RWPE1 (cell line): ENCODE measurements around the gene HMCN2.
A peak's percentile ranks its signal among the peaks of the same experiment; 100 is the strongest.

Source experiments
- CTCF ChIA-PET: fragments of 350-600 bp; sonication (Branson Sonifier 250); formaldehyde crosslinking; extraction: SDS; loops from one replicate; lab custom pipeline; 2021; lab: Yijun Ruan, JAX
- POLR2A ChIA-PET: fragments of 400-600 bp; formaldehyde crosslinking; extraction: SDS; loops from one replicate; lab custom pipeline; 2020; ENCODE audit warnings: antibody characterized with exemption; ENCODE audit not compliant: low non-redundant PET; lab: Yijun Ruan, JAX
- DNase-seq: peaks from one replicate; pipeline ENCODE4 v3.0.0; 2012; ENCODE audit warnings: low spot score
- H3K27ac ChIP-seq: fragments of 450-650 bp; 2 replicates; pipeline ENCODE4 v1.5.1; 2017
- CTCF ChIP-seq: fragments of 450-650 bp; conservative IDR thresholded peaks from 2 replicates; pipeline ENCODE4 v1.5.1; 2017; ENCODE audit warnings: low read depth, mild to moderate bottlenecking

HMCN2 gene

GRCh38 chr9:130428086-130428665, 162.6 kb downstream of the HMCN2 start:
- ChIA-PET POLR2A (no interaction called here), CTCF (interaction anchor here (0.6 to 1.2 kb wide), 3 partner anchors 22 to 255 kb away, joined by 3 to 6 read pairs (median 4); no protein-coding TSS in a partner anchor)
- TF ChIP-seq CTCF = no peak

GRCh38 chr9:130429381-130429780, 163.8 kb downstream of the HMCN2 start:
- CTCF ChIA-PET = interaction anchor here (0.6 to 0.7 kb wide), 2 partner anchors 32 to 210 kb away, joined by 3 read pairs; no protein-coding TSS in a partner anchor

More at GRCh38 chr9:130428086-130428665, 162.6 kb downstream of the HMCN2 start:
- no peak for DNase-seq
- peak overlapping the region; percentile 86 for H3K27ac ChIP-seq

DNA sequence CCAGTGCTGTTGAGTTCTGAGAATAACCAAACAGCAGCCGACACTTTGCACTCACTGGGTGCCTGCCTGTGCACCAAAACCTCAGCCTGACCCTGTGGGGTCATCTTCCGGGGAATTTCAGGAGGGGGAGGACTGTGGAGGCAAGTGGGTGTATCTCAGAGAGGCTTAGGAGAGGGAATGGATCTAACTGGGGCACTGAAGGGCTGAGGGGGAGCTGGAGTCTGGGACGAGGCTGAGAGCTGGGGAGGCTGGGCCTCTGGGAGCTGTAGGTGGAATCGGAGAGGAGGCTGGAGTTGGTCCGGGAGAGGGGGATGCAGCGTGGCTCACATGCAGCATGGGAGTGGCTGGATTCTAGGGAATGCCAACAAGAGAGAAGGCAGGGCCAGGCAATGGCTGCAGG, 164.3 kb downstream of the HMCN2 start:
- TF ChIP-seq CTCF = no peak
- H3K27ac ChIP-seq = peak overlapping the region; percentile 86
- DNase-seq = no peak
- CTCF ChIA-PET = interaction anchor here (0.6 to 0.7 kb wide), 3 partner anchors 29 to 210 kb away, joined by 3 to 6 read pairs (median 3); no protein-coding TSS in a partner anchor
- POLR2A ChIA-PET = no interaction called here

More at GRCh38 chr9:130429381-130429780, 163.8 kb downstream of the HMCN2 start:
- H3K27ac ChIP-seq = peak overlapping the region; percentile 86
- DNase-seq = no peak
- POLR2A ChIA-PET = no interaction called here
- no peak for TF ChIP-seq CTCF

DNA sequence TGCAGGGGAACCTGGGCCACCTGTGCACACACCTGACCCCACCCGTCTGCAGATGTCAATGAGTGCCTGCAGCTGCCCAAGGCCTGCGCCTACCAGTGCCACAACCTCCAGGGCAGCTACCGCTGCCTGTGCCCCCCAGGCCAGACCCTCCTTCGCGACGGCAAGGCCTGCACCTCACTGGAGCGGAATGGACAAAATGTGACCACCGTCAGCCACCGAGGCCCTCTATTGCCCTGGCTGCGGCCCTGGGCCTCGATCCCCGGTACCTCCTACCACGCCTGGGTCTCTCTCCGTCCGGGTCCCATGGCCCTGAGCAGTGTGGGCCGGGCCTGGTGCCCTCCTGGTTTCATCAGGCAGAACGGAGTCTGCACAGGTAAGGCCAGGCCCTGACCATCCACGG, 164.7 kb downstream of the HMCN2 start:
- DNase-seq = no peak
- no peak for TF ChIP-seq CTCF
- H3K27ac ChIP-seq = peak overlapping the region; percentile 86
- ChIA-PET POLR2A (no interaction called here), CTCF (interaction anchor here (0.6 kb wide), 1 partner anchor 30 kb away, joined by 6 read pairs; no protein-coding TSS in a partner anchor)

DNA sequence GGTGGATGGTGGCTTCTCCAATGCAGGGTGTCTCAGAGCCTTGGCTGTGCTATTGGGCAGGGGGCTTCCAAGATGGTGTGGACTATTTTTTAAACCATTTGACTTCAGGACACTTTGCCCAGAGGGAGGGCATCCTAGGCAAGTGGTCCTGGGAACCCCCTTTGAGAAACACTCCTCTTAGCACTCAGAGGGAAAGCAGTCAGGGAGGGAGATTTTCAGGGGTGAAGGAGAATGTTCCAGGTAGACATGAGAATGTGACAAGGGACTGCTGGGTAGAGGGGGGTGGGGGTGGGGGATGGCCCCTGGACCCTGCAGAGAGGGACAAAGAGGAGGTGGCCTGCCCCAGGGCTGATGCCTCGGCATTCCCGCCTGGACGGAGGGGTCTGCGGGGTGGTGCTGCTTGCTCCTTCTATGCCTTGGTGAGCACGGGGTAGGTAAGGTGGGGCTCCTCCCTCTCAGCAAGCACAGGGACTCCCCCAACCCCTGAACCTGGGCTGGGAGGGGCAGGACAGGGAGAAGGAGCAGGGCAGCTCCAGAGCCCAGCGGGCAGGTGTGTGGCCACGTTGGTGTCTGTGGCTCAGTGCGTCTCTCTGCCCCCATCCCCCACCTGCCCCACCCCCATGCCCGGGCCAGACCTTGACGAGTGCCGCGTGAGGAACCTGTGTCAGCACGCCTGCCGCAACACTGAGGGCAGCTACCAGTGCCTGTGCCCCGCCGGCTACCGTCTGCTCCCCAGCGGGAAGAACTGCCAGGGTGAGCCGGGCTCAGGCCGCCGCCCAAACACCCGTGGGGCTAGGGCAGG, 165.4 kb downstream of the HMCN2 start:
- ChIA-PET CTCF (interaction anchor here (0.5 kb wide), 2 partner anchors 67 to 305 kb away, joined by 3 to 4 read pairs; no protein-coding TSS in a partner anchor), POLR2A (no interaction called here)
- H3K27ac ChIP-seq = peak overlapping the region; percentile 39
- DNase-seq = no peak
- no peak for TF ChIP-seq CTCF
